T-cell (primary cell): ENCODE data around the gene HAVCR1. TPM values are rescaled to one million over a fixed set of nuclear protein-coding genes. Genes with fewer than 3 reads are reported as not detected.
"Not testable (repeated sequence)": the region's sequence is repeated elsewhere in the genome, so short reads cannot be mapped to it uniquely, and the experiment has no call there.

ENCODE experiments used
- ATAC-seq, 4 experiments: fragments of 200-7000 bp in 3 of 4; fragments of 150-1000 bp in 1 of 4; cut with Tn5 transposase; replicated peaks in 1 of 4; 1 replicate in 3 of 4; 2 replicates in 1 of 4; pipeline ENCODE4 v1.10.0; 2021; ENCODE audit warnings: moderate library complexity in 3 of 4, mild to moderate bottlenecking in 2 of 4, moderate number of reproducible peaks in 1 of 4
- CTCF ChIA-PET, 2 donors: fragments of 300-600 bp; sonication (Branson Sonifier 250); formaldehyde crosslinking; loops; one replicate each; lab custom pipeline; 2022; ENCODE audit warnings: antibody characterized with exemption in 2 of 2; lab: Charles Lee
- POLR2A ChIA-PET, 2 donors: fragments of 300-600 bp; sonication (Branson Sonifier 250); formaldehyde crosslinking; loops; one replicate each; lab custom pipeline; 2022; ENCODE audit warnings: antibody characterized with exemption in 2 of 2; lab: Charles Lee
- DNase-seq, 35 experiments: peaks; one replicate each; pipeline versions ENCODE4 v3.0.0 to v3.0.0-alpha.2; 2013 to 2023
- H3K27ac ChIP-seq: one replicate; pipeline ENCODE4 v1.5.1; 2013; ENCODE audit warnings: low read length
- H3K27me3 ChIP-seq, 2 experiments: replicated peaks in 1 of 2; 1 replicate in 1 of 2; 2 replicates in 1 of 2; pipeline versions ENCODE4 v1.6.1 to v1.7.0; 2013; ENCODE audit warnings: low read length in 1 of 2, mixed read lengths in 1 of 2; ENCODE audit not compliant: control insufficient read depth in 2 of 2, insufficient read depth in 2 of 2; ENCODE audit errors: extremely low read depth in 1 of 2
- H3K36me3 ChIP-seq, 2 donors: 1 replicate in 1 of 2; 2 replicates in 1 of 2; pipeline versions ENCODE4 v1.6.1 to v1.7.0; 2013; ENCODE audit warnings: low read length in 1 of 2; ENCODE audit not compliant: control insufficient read depth in 2 of 2, insufficient read depth in 1 of 2; ENCODE audit errors: extremely low read depth in 1 of 2
- H3K4me1 ChIP-seq, 2 experiments: 1 replicate in 1 of 2; 2 replicates in 1 of 2; pipeline versions ENCODE4 v1.6.1 to v1.7.0; 2013; ENCODE audit warnings: low read length in 2 of 2, mixed read lengths in 1 of 2; ENCODE audit not compliant: insufficient read depth in 2 of 2, control insufficient read depth in 1 of 2; ENCODE audit errors: extremely low read depth in 1 of 2
- H3K4me3 ChIP-seq, 2 donors: 1 replicate in 1 of 2; 2 replicates in 1 of 2; pipeline versions ENCODE4 v1.5.1 to v1.7.0; 2013; ENCODE audit warnings: mild to moderate bottlenecking in 2 of 2, low read length in 1 of 2, moderate library complexity in 1 of 2; ENCODE audit not compliant: control insufficient read depth in 1 of 2; ENCODE audit errors: extremely low read depth in 1 of 2
- H3K9me3 ChIP-seq: 2 replicates; pipeline ENCODE4 v1.7.0; 2013
- H3K27ac Mint-ChIP-seq, 2 donors: one replicate each; pipeline ENCODE4 v1.8.0; 2020 to 2021; ENCODE audit warnings: mild to moderate bottlenecking in 2 of 2, mixed read lengths in 2 of 2
- H3K27me3 Mint-ChIP-seq, 2 donors: one replicate each; pipeline ENCODE4 v1.8.0; 2021 to 2022; ENCODE audit warnings: mixed read lengths in 2 of 2
- H3K36me3 Mint-ChIP-seq: one replicate; pipeline ENCODE4 v1.8.0; 2021; ENCODE audit warnings: mixed read lengths
- H3K4me1 Mint-ChIP-seq, 3 donors: one replicate each; pipeline ENCODE4 v1.8.0; 2020 to 2022; ENCODE audit warnings: mixed read lengths in 3 of 3, mild to moderate bottlenecking in 1 of 3
- H3K4me3 Mint-ChIP-seq, 3 donors: one replicate each; pipeline ENCODE4 v1.8.0; 2020 to 2022; ENCODE audit warnings: mild to moderate bottlenecking in 3 of 3, mixed read lengths in 3 of 3, moderate library complexity in 3 of 3
- H3K9me3 Mint-ChIP-seq, 3 donors: one replicate each; pipeline ENCODE4 v1.8.0; 2020 to 2022; ENCODE audit warnings: mixed read lengths in 3 of 3
- WGBS: methylation state at CpG from one replicate; pipeline ENCODE4 v1.1.5; 2013; ENCODE audit warnings: missing lambda C conversion rate; ENCODE audit not compliant: insufficient coverage; 5-methylcytosine and 5-hydroxymethylcytosine counted together
- total RNA-seq, 35 experiments: library from RNA in 6 of 35; stranded (reverse) in 6 of 35; fragments of 120-200 nt in 1 of 35; gene quantifications; one replicate each; pipeline versions ENCODE4 v1.2.1 to v1.2.4 and lab custom pipeline; 2013 to 2026

The HAVCR1 gene
- total RNA-seq, 5 donors from 2014 or later (not counting 1 experiment from before 2014, with no cell fraction given) = 3.3 to 5.8 (median 5.4) TPM

- H3K9me3 ChIP-seq = no peaks in the 10 kb centered on the region
- H3K36me3 ChIP-seq = no peaks in the 10 kb centered on the region
- H3K4me3 Mint-ChIP-seq = no peak overlapping the region
- 84% methylated on average over 6 of the region's 11 CpGs for WGBS
- ChIA-PET CTCF (no interaction called here), POLR2A (no interaction called here)
- no peak overlapping the region for H3K27ac Mint-ChIP-seq
- no peaks in the 10 kb centered on the region for H3K36me3 Mint-ChIP-seq
- H3K27me3 Mint-ChIP-seq = no peaks in the 10 kb centered on the region
- no peak for DNase-seq
- no peaks in the 10 kb centered on the region for H3K4me1 ChIP-seq
- no peak overlapping the region for H3K27ac ChIP-seq
- no peak overlapping the region for H3K4me3 ChIP-seq
- no peaks in the 10 kb centered on the region for H3K27me3 ChIP-seq
- H3K4me1 Mint-ChIP-seq = no peaks in the 10 kb centered on the region
- ATAC-seq = no peak
- no peaks in the 10 kb centered on the region for H3K9me3 Mint-ChIP-seq
Observed at GRCh38 chr5:157057459-157058370, 1.2 kb downstream of the HAVCR1 start.

DNA sequence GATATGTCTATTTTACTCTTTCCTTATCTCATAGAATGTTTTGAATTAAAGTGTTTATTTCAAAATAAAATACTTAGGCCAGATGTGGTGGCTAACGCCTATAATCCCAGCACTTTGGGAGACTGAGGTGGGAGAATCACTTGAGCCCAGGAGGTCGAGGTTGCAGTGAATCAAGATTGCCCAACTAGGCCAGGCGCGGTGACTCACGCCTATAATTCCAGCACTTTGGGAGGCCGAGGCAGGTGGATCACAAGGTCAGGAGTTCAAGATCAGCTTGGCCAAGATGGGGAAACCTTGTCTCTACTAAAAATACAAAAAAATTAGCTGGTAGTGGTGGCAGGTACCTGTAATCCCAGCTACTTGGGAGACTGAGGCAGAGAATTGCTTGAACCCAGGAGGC is 2.1 kb downstream of the HAVCR1 start:
- H3K27me3 ChIP-seq, POLR2A ChIA-PET, H3K27ac ChIP-seq, H3K4me1 Mint-ChIP-seq, ATAC-seq, H3K9me3 Mint-ChIP-seq, H3K9me3 ChIP-seq, H3K36me3 Mint-ChIP-seq, H3K4me3 ChIP-seq, H3K4me1 ChIP-seq, H3K27ac Mint-ChIP-seq, CTCF ChIA-PET, H3K4me3 Mint-ChIP-seq, DNase-seq, H3K27me3 Mint-ChIP-seq, H3K36me3 ChIP-seq: not testable (repeated sequence)
- 84% methylated on average over 3 of the region's 6 CpGs for WGBS

GRCh38 chr5:157051604-157052245 is 7.2 kb downstream of the HAVCR1 start:
- peaks cover 8 to 11% of the 10 kb centered on the region in 2 experiments for H3K4me1 ChIP-seq
- no peak for ATAC-seq
- CTCF ChIA-PET = no interaction called here
- H3K4me1 Mint-ChIP-seq = peaks cover 42 to 47% (median 44%) of the 10 kb centered on the region in 3 donors
- no peaks in the 10 kb centered on the region for H3K36me3 ChIP-seq
- POLR2A ChIA-PET = no interaction called here
- peak overlapping the region in 1 of 2 donors; percentile 92 for H3K27ac Mint-ChIP-seq
- H3K4me3 Mint-ChIP-seq = peak overlapping the region in 1 of 3 donors; percentile 37
- 73% methylated on average over 3 of the region's 7 CpGs for WGBS
- no peaks in the 10 kb centered on the region for H3K36me3 Mint-ChIP-seq
- H3K27me3 ChIP-seq = no peaks in the 10 kb centered on the region
- H3K9me3 ChIP-seq = no peaks in the 10 kb centered on the region
- no peak overlapping the region for H3K4me3 ChIP-seq
- DNase-seq = no peak
- H3K27ac ChIP-seq = no peak overlapping the region
- no peaks in the 10 kb centered on the region for H3K9me3 Mint-ChIP-seq
- H3K27me3 Mint-ChIP-seq = no peaks in the 10 kb centered on the region

- 22% methylated on average over 3 of the region's 5 CpGs for WGBS
Observed at GRCh38 chr5:157050050-157050449, 8.9 kb downstream of the HAVCR1 start.

GRCh38 chr5:157049605-157050004 is 9.3 kb downstream of the HAVCR1 start:
- WGBS = 0% methylated on average over 1 of the region's 1 CpG

More at GRCh38 chr5:157050050-157050449, 8.9 kb downstream of the HAVCR1 start:
- H3K36me3 Mint-ChIP-seq = no peaks in the 10 kb centered on the region
- ATAC-seq (peak; percentile 58 to 89 (median 72)), DNase-seq (peak in 6 of 35 experiments; percentile 8 to 33 (median 16))
- Histone ChIP-seq H3K4me3 (peak overlapping the region in 1 of 2 donors; percentile 6), H3K9me3 (no peaks in the 10 kb centered on the region), H3K36me3 (no peaks in the 10 kb centered on the region), H3K27ac (peak overlapping the region; percentile 14), H3K4me1 (peaks cover 8 to 11% of the 10 kb centered on the region in 2 experiments), H3K27me3 (no peaks in the 10 kb centered on the region)
- ChIA-PET CTCF (no interaction called here), POLR2A (no interaction called here)
- peak overlapping the region; percentile 92 to 94 for H3K27ac Mint-ChIP-seq
- no peaks in the 10 kb centered on the region for H3K9me3 Mint-ChIP-seq
- H3K4me3 Mint-ChIP-seq = peak overlapping the region; percentile 74 to 76 (median 75)
- H3K4me1 Mint-ChIP-seq = peaks cover 53 to 58% (median 54%) of the 10 kb centered on the region in 3 donors
- H3K27me3 Mint-ChIP-seq = no peaks in the 10 kb centered on the region

GRCh38 chr5:157047898-157048297 is 11.0 kb downstream of the HAVCR1 start:
- no peaks in the 10 kb centered on the region for H3K27me3 ChIP-seq
- no peak for ATAC-seq
- H3K27me3 Mint-ChIP-seq = no peaks in the 10 kb centered on the region
- H3K4me1 ChIP-seq = peaks cover 8 to 11% of the 10 kb centered on the region in 2 experiments
- POLR2A ChIA-PET = interaction anchor here in 1 of 2 donors (0.5 kb wide), 1 partner anchor 34 kb away, joined by 3 read pairs; no protein-coding TSS in a partner anchor
- H3K9me3 ChIP-seq = no peaks in the 10 kb centered on the region
- no peaks in the 10 kb centered on the region for H3K36me3 Mint-ChIP-seq
- H3K27ac Mint-ChIP-seq = peak overlapping the region; percentile 36 to 92
- peaks cover 61 to 66% (median 63%) of the 10 kb centered on the region in 3 donors for H3K4me1 Mint-ChIP-seq
- no peaks in the 10 kb centered on the region for H3K9me3 Mint-ChIP-seq
- no CpG with 5 or more reads among the region's 5 CpGs for WGBS
- DNase-seq = no peak
- H3K27ac ChIP-seq = no peak overlapping the region
- no peaks in the 10 kb centered on the region for H3K36me3 ChIP-seq
- H3K4me3 Mint-ChIP-seq = peak overlapping the region in 2 of 3 donors; percentile 74 to 75
- no peak overlapping the region for H3K4me3 ChIP-seq
- CTCF ChIA-PET = no interaction called here

More at GRCh38 chr5:157049605-157050004, 9.3 kb downstream of the HAVCR1 start:
- ChIA-PET CTCF (no interaction called here), POLR2A (no interaction called here)
- Histone ChIP-seq H3K27me3 (no peaks in the 10 kb centered on the region), H3K36me3 (no peaks in the 10 kb centered on the region), H3K4me3 (peak overlapping the region in 1 of 2 donors; percentile 6), H3K27ac (peak overlapping the region; percentile 14), H3K9me3 (no peaks in the 10 kb centered on the region), H3K4me1 (peaks cover 8 to 11% of the 10 kb centered on the region in 2 experiments)
- H3K36me3 Mint-ChIP-seq = no peaks in the 10 kb centered on the region
- H3K4me1 Mint-ChIP-seq = peaks cover 56 to 61% (median 57%) of the 10 kb centered on the region in 3 donors
- peak overlapping the region; percentile 74 to 76 (median 75) for H3K4me3 Mint-ChIP-seq
- H3K27me3 Mint-ChIP-seq = no peaks in the 10 kb centered on the region
- DNase-seq (no peak), ATAC-seq (peak in 1 of 4 experiments; percentile 23)
- H3K27ac Mint-ChIP-seq = peak overlapping the region; percentile 92 to 94
- H3K9me3 Mint-ChIP-seq = no peaks in the 10 kb centered on the region
